PFSK-1 (cell line): ENCODE data around the gene ICA1.

ENCODE experiments used
- FOXP2 ChIP-seq: optimal IDR thresholded peaks from 2 replicates; pipeline ENCODE3; 2011; ENCODE audit warnings: borderline replicate concordance, control low read depth, inconsistent platforms; ENCODE audit not compliant: insufficient read depth; ENCODE audit errors: extremely low read length, extremely low read depth
- POLR2AphosphoS5 ChIP-seq: IDR thresholded peaks from 2 replicates; pipeline ENCODE4 v1.6.1; 2012; ENCODE audit warnings: low read depth, mild to moderate bottlenecking, control low read depth, low read length, moderate library complexity
- REST ChIP-seq, 2 experiments: IDR thresholded peaks; 2 replicates each; pipeline versions ENCODE4 v1.6.1 to v1.8.0; 2011 to 2012; ENCODE audit warnings: low read depth in 2 of 2, low read length in 2 of 2, control low read depth in 1 of 2, inconsistent platforms in 1 of 2, mild to moderate bottlenecking in 1 of 2, moderate library complexity in 1 of 2; ENCODE audit not compliant: insufficient read depth in 1 of 2
- SIN3A ChIP-seq: IDR thresholded peaks from 2 replicates; pipeline ENCODE4 v1.6.1; 2012; ENCODE audit warnings: mild to moderate bottlenecking, low read length, moderate library complexity, borderline replicate concordance; ENCODE audit not compliant: insufficient read depth
- TAF1 ChIP-seq: IDR thresholded peaks from 2 replicates; pipeline ENCODE4 v1.6.1; 2012; ENCODE audit warnings: low read length, control low read depth, borderline replicate concordance; ENCODE audit not compliant: insufficient read depth

GRCh38 chr7:8310876-8311275, 48.9 kb upstream of the ICA1 start:
- TF ChIP-seq POLR2AphosphoS5 (no peak), TAF1 (no peak), SIN3A (no peak), REST (IDR thresholded peaks at IDR 0.05; ENCODE audit: insufficient read depth in 1 of 2, low read depth in 2 of 2, low read length in 2 of 2) (no peak), FOXP2 (no peak)
